H4 (cell line): ENCODE data around the gene CUX1. TPM values are rescaled to one million over a fixed set of nuclear protein-coding genes. Genes with fewer than 3 reads are reported as not detected.

Source experiments
- DNase-seq: peaks from one replicate; pipeline ENCODE4 v3.0.0-alpha.2; 2015; ENCODE audit warnings: low spot score
- total RNA-seq: library from RNA; depleted of rRNA; stranded (reverse); fragments of >200 nt; shearing (Covaris generic); gene quantifications from 2 replicates; pipeline ENCODE4 v1.2.3, GENCODE V29; 2014

Gene CUX1
- total RNA-seq, 1 experiment from 2014 or later = 20.1 TPM

GRCh38 chr7:102097601-102098161, 280.3 kb downstream of the CUX1 start:
- no peak for DNase-seq

DNA sequence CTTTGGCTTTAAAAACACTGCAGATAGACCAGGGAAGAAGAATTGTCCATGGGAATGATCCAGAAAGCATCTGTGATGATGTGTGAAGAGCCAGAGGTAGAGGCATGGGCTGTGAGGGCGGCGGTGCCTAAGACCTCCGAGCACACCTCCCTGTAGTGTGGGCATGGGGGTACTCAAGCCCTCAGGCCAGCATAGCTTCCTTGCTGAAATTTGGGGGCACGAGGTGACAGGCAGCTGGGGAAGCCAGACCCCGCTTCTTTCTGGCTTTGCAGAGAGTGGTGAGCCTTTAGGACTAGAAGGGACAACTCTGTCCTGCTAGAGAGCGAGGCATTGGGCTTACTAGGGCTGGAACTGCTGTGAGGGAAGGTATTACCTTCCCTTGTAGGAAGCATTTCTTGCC, 281.6 kb downstream of the CUX1 start:
- no peak for DNase-seq

DNA sequence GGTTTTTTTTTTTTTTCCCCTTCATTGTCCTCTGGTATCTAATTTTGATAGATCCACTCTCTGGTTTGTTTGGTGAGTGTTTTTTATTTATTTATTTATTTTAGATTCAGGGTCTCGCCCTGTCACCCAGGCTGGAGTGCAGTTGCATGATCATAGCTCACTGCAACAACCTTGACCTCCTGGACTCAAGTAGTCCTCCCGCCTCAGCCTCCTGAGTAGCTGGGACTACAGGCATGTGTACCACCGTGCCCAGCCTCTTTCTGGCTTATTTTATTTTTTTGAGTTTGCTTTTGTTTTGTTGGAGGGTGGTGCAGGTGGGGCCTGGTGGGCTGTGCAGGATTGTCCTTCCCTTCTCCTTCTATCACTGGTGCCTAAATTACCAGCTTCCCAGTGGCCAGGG, 282.0 kb downstream of the CUX1 start:
- DNase-seq = no peak

GRCh38 chr7:102101111-102101551, 283.7 kb downstream of the CUX1 start:
- no peak for DNase-seq

- no peak for DNase-seq
Measured at GRCh38 chr7:102101926-102102325, 284.5 kb downstream of the CUX1 start.

DNA sequence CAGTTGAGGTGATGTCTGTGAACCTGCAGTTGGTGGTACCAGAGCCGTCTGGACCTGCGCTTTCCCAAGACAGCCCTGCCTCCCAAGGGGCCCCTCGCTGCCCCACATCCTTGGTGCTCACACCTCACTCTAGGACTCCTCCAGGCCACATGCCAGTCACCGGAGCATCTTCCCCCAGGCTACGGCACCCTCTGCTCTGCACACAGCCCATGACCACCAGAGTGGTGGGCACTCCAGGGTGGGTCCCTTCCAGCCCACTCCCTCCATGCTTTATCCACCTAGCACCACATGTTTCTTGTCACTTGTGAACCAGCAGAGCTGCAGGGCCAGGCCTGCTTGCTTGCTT, 285.6 kb downstream of the CUX1 start:
- DNase-seq = no peak

DNA sequence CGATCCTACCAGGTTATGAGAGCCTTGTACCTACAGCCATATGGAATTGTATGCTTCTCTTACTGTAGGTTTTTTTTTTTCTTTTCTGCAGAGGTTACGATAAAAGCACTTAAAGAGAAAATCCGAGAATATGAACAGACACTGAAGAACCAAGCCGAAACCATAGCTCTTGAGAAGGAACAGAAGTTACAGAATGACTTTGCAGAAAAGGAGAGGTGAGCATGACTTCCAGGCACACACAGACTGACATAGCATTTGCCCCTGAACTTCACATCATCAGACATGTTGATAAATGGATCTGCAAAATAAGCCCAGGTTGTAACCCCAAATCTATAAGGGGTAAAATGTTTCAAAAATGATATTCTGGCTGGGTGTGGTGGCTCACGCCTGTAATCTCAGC, 286.8 kb downstream of the CUX1 start:
- no peak for DNase-seq

GRCh38 chr7:102106625-102107024, 289.2 kb downstream of the CUX1 start:
- DNase-seq = no peak

DNA sequence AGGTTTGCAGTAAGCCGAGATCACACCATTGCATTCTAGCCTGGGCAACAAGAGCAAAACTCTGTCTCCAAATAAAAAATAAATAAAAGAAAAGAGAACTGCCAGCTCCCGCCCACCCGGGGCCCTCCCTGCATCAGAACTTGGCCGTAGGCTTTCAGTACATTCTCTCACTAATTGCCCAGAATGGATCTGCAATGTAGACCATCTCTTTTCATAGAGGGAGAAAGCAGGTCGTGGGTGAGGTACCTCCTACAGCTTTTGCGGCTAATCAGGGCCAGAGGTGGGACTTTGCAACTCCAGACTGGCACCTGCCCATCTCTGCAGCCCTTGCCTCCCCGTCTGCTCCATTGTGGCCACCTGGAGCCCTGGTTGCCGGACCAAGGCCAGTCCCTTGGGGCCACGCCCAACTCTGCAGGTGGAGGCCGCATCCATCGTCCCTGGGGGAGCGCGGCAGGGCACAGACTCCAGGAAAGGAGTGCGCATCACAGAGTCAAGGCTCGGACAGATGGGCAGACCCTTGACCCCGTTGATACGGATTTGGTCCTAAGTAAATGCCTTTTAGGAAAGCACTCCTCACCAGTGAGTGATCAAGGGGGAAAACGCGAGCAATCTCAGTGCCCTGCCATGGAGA, 290.2 kb downstream of the CUX1 start:
- DNase-seq = no peak

DNA sequence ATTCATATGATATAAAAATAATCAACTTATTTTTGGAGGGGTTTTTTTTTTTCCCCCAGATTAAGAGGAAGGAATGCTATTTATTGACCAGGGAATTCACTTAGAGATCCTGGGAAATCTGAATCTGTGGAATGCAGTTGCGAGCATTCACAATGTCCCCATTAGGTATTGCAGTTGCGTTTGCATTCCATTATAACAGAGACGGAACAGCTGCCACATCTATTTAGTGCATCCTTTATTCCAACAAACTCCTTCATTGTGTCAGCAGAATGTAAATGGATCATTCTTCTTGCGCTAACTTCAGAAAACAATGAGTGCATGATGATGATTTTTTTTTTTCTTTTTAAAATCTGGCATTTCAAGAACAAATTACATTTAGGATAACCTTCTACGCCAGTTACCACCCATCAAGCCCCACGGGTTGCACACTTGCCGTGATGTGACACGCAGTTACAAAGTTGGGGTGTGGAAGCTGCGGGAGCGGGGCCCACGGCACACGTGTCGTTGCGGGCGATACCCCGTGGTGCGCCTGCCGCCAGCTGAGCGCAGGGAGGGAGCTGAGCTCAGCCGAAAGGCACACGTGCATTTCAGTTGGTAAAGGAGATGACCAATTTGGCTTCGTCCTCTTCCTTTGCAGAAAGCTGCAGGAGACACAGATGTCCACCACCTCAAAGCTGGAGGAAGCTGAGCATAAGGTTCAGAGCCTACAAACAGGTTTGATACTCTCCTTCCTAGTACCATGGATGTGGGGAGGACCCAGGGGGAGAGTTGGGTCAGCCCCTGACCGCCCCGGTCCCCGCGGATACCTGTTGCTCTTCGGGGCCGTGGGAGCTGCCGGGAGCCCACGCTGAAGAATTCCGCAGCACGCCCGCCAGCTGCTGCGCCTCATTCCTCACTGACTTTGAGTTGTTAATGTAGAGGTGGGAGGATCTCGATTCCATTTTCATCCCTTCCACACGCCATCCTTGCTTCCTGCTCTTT, 293.9 kb downstream of the CUX1 start:
- no peak for DNase-seq

GRCh38 chr7:102115181-102115580, 297.8 kb downstream of the CUX1 start:
- DNase-seq = no peak

DNA sequence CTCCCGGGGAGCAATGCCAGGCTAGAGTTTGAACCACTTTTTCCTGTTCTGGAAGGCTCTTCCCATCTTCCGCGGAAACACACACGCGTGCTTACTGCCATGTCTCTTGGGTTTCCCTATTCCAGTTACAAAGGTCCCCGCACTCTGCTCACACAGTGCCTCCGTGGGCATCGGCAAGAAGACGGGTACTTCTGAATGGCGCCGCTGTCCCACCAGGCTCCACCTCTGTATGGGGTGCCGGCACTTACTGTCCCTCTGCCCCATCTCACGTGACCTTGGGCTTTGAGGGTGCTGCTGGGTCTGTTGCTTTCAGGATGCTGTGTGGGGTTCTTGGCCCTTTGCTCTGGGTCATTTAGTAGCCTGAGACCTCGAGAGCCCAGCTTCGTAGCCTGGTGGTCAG, 298.5 kb downstream of the CUX1 start:
- DNase-seq = no peak

GRCh38 chr7:102117743-102118142, 300.3 kb downstream of the CUX1 start:
- no peak for DNase-seq

DNA sequence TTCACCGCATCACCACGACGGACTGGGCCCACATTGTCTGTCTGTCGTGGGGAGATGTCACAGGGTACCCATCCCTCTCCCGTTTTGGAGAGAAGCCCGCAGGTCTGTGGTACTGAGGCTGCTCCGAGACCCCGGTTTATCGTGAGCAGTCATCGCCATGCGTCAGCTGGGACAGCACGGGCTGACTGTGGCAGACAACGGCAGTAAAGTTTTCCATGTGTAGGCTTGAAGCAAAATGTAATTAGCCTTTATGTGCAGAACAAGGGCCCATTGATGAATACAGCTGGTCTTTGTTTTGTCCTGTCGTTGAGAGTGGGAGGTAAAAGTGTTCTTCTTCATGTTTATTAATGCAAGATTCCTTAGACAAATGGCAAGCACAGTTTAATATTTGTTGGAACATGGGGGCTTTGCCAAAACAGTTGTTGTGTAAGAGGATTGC, 301.8 kb downstream of the CUX1 start:
- DNase-seq = no peak

- DNase-seq = no peak
Measured at GRCh38 chr7:102119925-102120324, 302.5 kb downstream of the CUX1 start.

GRCh38 chr7:102120666-102121195, 303.3 kb downstream of the CUX1 start:
- no peak for DNase-seq

DNA sequence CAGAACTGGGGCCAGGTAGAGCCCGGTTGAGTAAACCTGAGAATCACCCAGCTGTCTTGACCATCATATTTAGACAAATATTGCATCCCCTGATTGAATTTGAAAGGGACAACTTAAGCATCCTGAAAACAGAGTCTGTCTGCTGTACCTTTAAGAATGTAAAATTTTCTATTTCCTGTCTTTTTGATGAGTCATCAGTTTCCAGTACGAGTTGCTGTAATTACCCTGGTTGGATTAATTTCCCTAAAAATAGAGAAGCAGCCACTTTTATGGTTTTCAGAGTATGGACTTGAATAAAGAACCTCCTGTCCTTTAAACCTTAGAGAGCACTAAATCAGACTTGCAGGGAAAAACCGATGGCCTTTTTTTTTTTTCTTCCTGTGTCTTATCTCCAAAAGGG, 304.6 kb downstream of the CUX1 start:
- peak; percentile 74 for DNase-seq

DNA sequence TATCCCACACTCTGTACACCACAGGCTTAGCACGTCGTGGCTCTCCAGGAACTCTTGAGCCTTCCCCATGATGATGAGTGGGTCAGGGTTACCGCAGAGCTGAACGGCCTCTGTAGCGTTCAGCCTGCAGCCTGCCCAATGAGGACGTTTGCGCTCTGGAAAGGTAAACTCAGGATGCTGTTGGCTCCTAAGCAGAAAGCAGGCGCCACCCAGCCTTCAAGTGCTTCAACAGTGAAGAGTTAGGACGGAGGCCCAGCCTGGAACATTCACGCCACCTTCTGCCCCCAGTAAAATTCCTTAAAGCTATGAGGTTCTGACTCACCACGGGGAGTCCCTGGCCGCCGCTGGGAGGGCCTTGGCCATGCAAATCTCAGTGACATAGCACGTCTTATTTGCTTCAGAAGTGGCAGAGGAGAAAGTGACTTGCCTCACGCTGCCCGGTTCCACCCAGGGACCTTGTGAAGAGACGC, 307.7 kb downstream of the CUX1 start:
- DNase-seq = peak; percentile 91

DNA sequence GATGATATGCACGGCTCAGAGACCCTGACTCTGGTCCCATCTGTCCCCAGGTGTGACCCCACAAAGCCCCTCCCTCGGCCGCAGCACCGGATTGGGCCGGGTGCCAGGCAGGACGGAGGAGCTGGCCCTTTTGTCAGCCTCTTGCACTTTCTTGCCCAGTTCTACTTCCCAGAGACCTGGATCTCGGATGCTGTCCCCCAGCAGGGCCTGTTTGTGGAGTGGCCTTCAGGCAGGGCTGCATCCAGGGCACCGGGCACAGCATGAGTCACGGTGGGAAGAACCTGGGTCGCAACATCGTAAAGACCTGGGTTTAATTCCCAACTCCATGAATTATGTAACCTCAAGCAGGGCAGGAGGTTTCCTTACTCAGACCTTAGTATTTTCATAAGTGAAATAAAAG, 310.9 kb downstream of the CUX1 start:
- no peak for DNase-seq

DNA sequence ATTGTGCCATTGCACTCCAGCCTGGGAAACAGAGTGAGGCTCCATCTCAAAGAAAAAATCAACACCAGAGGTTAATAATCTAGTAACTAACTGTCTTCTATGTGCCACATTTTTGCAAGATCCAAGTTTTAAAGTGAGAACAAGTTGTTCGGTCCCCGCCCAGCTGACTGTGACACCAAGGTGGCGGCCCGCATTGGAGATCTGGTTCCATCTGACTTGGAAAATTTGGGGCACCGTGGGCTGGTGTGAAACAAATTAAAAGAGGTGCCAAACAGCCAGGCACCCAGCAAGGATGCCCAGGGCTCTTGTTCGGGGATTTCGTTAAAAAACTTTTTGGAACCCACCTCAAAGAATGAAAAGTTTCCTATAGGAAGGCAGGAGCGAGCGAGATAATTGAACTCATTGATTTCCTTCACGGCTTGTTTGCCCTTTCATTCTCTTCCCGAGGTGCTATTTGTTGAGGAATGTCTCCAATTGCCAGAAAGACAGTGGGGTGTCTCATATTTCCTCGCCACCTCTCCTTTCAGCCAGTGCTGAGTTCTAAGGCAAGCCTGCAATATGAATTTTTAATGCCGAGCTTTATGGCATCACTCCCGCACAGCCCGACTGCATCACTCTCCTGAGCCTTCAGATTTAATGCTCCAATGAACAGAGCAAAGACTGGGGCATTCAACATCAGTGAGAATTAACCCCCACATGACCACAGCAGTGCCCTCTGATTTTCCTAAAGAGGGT, 312.4 kb downstream of the CUX1 start:
- DNase-seq = no peak

DNA sequence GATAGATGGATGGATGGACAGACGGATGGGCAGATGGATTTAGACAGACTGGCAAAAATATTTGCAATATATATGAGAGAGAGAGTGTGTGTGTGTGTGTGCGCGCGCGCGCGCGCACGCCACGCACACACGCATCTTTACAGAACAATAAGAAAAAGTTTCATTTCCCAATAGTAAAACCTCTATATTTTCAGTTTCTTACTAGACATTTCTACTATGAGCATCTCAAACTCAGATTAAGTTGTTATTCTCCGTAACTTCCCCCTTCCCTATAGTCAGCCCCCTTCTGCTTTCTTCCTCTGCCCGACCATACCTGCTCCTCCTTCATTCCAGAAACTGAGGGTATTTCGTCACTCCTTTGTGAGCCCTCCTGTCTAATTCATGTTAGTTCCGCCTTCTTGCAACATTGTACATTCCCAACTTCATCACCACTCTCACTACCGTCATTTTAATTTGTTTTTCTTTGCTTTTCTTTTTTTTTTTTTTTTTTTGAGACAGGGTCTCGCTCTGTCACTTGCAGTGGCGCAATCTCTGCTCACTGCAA, 314.9 kb downstream of the CUX1 start:
- no peak for DNase-seq
